ENCODE data around the gene AP3S2.

AP3S2 gene

DNA sequence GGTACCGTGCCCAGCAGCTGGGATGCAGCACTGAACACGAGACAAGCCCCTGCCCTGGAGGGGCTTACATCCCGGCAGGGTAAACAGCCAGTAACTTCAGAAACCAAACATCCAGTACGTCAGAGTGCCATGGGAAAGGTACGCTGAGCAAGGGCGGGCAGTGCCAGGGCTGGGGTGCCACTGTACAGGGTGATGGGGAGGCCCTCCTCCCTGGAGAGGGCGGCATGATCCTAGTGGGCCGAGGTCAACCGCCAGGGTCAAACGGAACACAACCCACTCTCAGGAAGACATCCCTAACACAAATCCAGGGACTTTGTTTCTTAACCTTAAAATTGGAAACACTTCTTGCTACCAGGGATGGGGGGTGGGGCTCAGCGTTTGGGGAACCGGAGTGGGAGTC, 63.2 kb downstream of the AP3S2 start:
- Histone ChIP-seq H3K4me3 (ENCODE audit: low read depth, low read length) (no peak overlapping the region), H3K36me3 (ENCODE audit: control insufficient read depth, insufficient read depth, low read length) (peaks cover 24% of the 10 kb centered on the region), H3K27me3 (ENCODE audit: control insufficient read depth, insufficient read depth, low read length) (no peaks in the 10 kb centered on the region), H3K27ac (ENCODE audit: low read depth, low read length) (no peak overlapping the region), H3K4me1 (ENCODE audit: control insufficient read depth, insufficient read depth, low read length) (no peaks in the 10 kb centered on the region), H3K9me3 (ENCODE audit: control insufficient read depth, insufficient read depth, low read length) (no peaks in the 10 kb centered on the region), H3K9ac (ENCODE audit: low read depth, low read length) (no peak overlapping the region)

GRCh38 chr15:89829616-89830440, 64.0 kb downstream of the AP3S2 start:
- Histone ChIP-seq H3K4me1 (ENCODE audit: control insufficient read depth, insufficient read depth, low read length) (no peaks in the 10 kb centered on the region), H3K9ac (ENCODE audit: low read depth, low read length) (no peak overlapping the region), H3K27ac (ENCODE audit: low read depth, low read length) (no peak overlapping the region), H3K9me3 (ENCODE audit: control insufficient read depth, insufficient read depth, low read length) (no peaks in the 10 kb centered on the region), H3K27me3 (ENCODE audit: control insufficient read depth, insufficient read depth, low read length) (no peaks in the 10 kb centered on the region), H3K36me3 (ENCODE audit: control insufficient read depth, insufficient read depth, low read length) (peaks cover 17% of the 10 kb centered on the region), H3K4me3 (ENCODE audit: low read depth, low read length) (no peak overlapping the region)

DNA sequence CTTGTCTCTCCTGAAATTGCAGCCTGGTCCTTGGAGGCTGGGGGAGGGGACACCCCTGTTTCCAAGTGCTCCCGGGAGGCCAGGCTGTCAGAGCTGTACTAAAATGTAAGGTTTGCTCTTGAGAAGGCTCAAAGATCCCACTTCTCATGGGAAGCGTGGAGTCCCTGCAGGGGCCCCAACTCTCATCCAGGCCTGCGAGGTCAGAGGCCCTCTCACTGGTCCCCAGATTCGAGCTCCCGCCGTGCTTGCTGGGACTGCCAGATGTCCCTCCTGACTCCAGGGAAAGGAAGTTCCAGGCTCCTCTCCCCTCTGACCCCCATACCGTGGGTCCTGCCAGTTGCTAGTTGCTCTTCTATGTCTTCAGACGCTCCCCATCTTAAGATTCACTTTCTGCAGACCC, 64.6 kb downstream of the AP3S2 start:
- Histone ChIP-seq H3K36me3 (ENCODE audit: control insufficient read depth, insufficient read depth, low read length) (peaks cover 12% of the 10 kb centered on the region), H3K9ac (ENCODE audit: low read depth, low read length) (no peak overlapping the region), H3K9me3 (ENCODE audit: control insufficient read depth, insufficient read depth, low read length) (no peaks in the 10 kb centered on the region), H3K27ac (ENCODE audit: low read depth, low read length) (no peak overlapping the region), H3K4me1 (ENCODE audit: control insufficient read depth, insufficient read depth, low read length) (no peaks in the 10 kb centered on the region), H3K4me3 (ENCODE audit: low read depth, low read length) (no peak overlapping the region), H3K27me3 (ENCODE audit: control insufficient read depth, insufficient read depth, low read length) (no peaks in the 10 kb centered on the region)

DNA sequence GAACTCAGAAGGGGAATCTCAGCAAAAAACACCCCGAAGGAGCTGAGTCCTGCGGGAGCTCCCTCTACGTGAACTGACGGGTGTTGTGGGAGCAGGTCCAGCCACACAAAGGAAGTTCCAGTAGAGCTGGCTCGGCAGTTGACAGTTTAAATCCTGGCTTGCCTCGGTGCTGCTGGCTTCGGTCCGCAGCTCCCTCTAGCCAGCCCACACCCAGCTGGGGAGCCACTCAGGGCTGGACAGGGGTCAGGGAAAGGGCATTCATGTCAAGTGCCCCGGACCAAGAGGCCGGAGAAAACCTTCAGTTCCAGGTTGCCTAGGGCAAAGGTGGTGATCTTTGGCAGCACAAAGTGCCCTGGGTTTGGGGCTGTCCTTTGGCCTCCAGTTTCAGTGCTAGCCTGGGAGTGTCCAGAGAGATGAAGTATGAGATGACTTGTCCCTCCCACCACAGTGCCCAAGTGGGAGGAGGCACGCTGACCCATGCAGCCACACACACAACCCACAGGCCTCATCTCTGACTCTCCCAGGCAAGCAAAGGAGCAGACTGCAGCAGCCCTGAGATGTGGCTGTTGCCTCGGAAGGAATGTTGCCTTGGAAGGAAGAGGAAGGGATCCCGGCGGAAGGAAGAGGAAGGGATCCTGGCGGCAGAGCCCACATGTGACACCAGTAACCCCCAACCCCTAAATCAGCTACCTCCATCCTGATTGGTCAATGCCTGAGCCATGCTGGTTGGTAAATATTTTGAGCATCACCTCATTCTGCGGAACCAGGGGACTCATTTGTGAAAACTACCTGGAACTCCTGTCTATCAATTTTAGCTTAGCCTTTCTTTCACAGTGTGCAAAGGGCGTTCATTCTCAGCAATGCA, 65.3 kb downstream of the AP3S2 start:
- Histone ChIP-seq H3K9me3 (ENCODE audit: control insufficient read depth, insufficient read depth, low read length) (no peaks in the 10 kb centered on the region), H3K4me1 (ENCODE audit: control insufficient read depth, insufficient read depth, low read length) (no peaks in the 10 kb centered on the region), H3K9ac (ENCODE audit: low read depth, low read length) (no peak overlapping the region), H3K4me3 (ENCODE audit: low read depth, low read length) (no peak overlapping the region), H3K27me3 (ENCODE audit: control insufficient read depth, insufficient read depth, low read length) (no peaks in the 10 kb centered on the region), H3K36me3 (ENCODE audit: control insufficient read depth, insufficient read depth, low read length) (peaks cover 6% of the 10 kb centered on the region), H3K27ac (ENCODE audit: low read depth, low read length) (no peak overlapping the region)

DNA sequence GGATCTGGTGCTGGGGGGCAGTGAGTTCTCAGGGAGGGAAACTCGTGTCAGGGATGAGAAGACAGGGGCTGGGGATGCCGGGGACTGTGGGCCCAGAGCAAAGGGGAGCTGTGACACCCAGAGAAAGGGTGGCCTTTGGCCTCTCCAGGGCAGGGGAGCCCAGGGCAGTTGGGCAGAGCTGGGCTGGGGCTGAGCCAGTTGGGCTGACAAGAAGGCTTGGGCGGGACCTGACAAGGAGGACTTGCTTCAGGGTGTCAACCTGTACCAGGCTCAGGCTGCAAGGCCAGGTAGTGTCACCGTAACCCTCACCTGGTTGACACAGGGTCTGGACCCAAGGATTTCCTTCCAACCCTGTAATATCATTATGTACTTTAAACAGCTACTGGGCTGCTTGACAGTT, 66.0 kb downstream of the AP3S2 start:
- Histone ChIP-seq H3K4me1 (ENCODE audit: control insufficient read depth, insufficient read depth, low read length) (no peaks in the 10 kb centered on the region), H3K27me3 (ENCODE audit: control insufficient read depth, insufficient read depth, low read length) (no peaks in the 10 kb centered on the region), H3K9ac (ENCODE audit: low read depth, low read length) (no peak overlapping the region), H3K27ac (ENCODE audit: low read depth, low read length) (no peak overlapping the region), H3K36me3 (ENCODE audit: control insufficient read depth, insufficient read depth, low read length) (peaks cover 2% of the 10 kb centered on the region), H3K9me3 (ENCODE audit: control insufficient read depth, insufficient read depth, low read length) (no peaks in the 10 kb centered on the region), H3K4me3 (ENCODE audit: low read depth, low read length) (no peak overlapping the region)

GRCh38 chr15:89826671-89827655, 66.8 kb downstream of the AP3S2 start:
- no peaks in the 10 kb centered on the region for H3K4me1 ChIP-seq (ENCODE audit: control insufficient read depth, insufficient read depth, low read length)
- H3K36me3 ChIP-seq (ENCODE audit: control insufficient read depth, insufficient read depth, low read length) = no peaks in the 10 kb centered on the region; the same call in 1 of the 2 replicates
- no peaks in the 10 kb centered on the region for H3K9me3 ChIP-seq (ENCODE audit: control insufficient read depth, insufficient read depth, low read length)
- no peak overlapping the region for H3K27ac ChIP-seq (ENCODE audit: low read depth, low read length)
- H3K27me3 ChIP-seq (ENCODE audit: control insufficient read depth, insufficient read depth, low read length) = no peaks in the 10 kb centered on the region
- H3K4me3 ChIP-seq (ENCODE audit: low read depth, low read length) = no peak overlapping the region
- H3K9ac ChIP-seq (ENCODE audit: low read depth, low read length) = no peak overlapping the region

- Histone ChIP-seq H3K27ac (ENCODE audit: low read depth, low read length) (no peak overlapping the region), H3K4me1 (ENCODE audit: control insufficient read depth, insufficient read depth, low read length) (no peaks in the 10 kb centered on the region), H3K36me3 (ENCODE audit: control insufficient read depth, insufficient read depth, low read length) (no peaks in the 10 kb centered on the region), H3K9me3 (ENCODE audit: control insufficient read depth, insufficient read depth, low read length) (no peaks in the 10 kb centered on the region), H3K4me3 (ENCODE audit: low read depth, low read length) (no peak overlapping the region), H3K9ac (ENCODE audit: low read depth, low read length) (no peak overlapping the region), H3K27me3 (ENCODE audit: control insufficient read depth, insufficient read depth, low read length) (no peaks in the 10 kb centered on the region)
Measured at GRCh38 chr15:89825271-89825940, 68.4 kb downstream of the AP3S2 start.

DNA sequence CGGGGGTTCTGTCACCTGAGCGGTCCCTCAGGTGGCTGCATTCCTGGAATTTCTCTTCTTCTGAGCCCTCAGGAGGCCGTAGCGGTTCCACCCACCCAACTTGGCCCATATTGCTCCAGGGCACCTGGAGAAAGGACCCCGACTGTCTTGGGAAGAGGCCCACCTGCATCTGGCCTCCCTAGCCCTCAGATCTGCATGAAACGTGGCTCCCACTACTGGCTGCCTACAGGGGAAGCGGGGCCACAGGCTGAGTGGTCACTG, 69.3 kb downstream of the AP3S2 start:
- Histone ChIP-seq H3K9me3 (ENCODE audit: control insufficient read depth, insufficient read depth, low read length) (no peaks in the 10 kb centered on the region), H3K27ac (ENCODE audit: low read depth, low read length) (no peak overlapping the region)

DNA sequence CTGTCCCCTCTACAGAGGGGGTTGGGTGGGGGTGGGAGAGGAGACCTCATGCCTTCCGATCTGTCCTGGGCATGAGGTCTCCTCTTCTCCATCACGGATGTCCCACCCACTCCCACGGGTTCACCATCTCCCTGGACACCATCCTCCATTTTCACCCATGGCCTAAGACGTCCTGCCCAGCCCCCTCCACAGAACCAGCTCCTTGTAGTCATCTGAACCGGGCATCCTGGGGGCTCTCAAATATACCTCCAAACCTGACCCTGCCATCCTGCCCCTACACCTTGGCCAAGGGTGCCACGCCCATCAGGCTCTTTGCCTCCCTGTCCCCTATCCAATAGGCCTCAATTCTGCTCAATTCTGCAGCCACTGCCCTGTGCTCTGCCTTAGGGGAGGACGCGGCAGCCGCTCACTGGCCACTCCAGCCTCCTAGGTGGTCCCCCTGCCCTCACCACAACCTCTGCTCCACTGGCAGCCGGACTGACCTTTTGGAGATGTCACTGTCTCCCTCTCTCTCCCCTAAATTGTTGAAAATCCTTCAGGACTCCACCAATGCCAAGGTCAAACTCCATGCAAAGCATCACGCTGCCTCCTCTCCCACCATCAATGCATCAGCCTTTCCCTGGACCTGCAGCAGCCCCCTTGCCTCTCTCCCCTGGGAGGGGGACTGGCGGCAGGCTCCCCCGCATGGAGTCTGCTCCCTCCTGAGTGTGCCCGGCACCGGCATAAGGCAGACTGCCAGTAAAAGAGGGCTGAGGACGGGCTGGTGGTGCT, 69.8 kb downstream of the AP3S2 start:
- no peaks in the 10 kb centered on the region for H3K36me3 ChIP-seq (ENCODE audit: control insufficient read depth, insufficient read depth, low read length)
- no peaks in the 10 kb centered on the region for H3K9me3 ChIP-seq (ENCODE audit: control insufficient read depth, insufficient read depth, low read length)
- no peak overlapping the region for H3K27ac ChIP-seq (ENCODE audit: low read depth, low read length)
- H3K4me1 ChIP-seq (ENCODE audit: control insufficient read depth, insufficient read depth, low read length) = no peaks in the 10 kb centered on the region
- H3K9ac ChIP-seq (ENCODE audit: low read depth, low read length) = no peak overlapping the region
- H3K4me3 ChIP-seq (ENCODE audit: low read depth, low read length) = no peak overlapping the region
- H3K27me3 ChIP-seq (ENCODE audit: control insufficient read depth, insufficient read depth, low read length) = no peaks in the 10 kb centered on the region

More for the DNA sequence above, 69.3 kb downstream of the AP3S2 start:
- H3K27me3 ChIP-seq (ENCODE audit: control insufficient read depth, insufficient read depth, low read length) = no peaks in the 10 kb centered on the region
- no peak overlapping the region for H3K9ac ChIP-seq (ENCODE audit: low read depth, low read length)
- no peak overlapping the region for H3K4me3 ChIP-seq (ENCODE audit: low read depth, low read length)
- no peaks in the 10 kb centered on the region for H3K4me1 ChIP-seq (ENCODE audit: control insufficient read depth, insufficient read depth, low read length)
- no peaks in the 10 kb centered on the region for H3K36me3 ChIP-seq (ENCODE audit: control insufficient read depth, insufficient read depth, low read length)

Data from HUES48 (cell line).